Muscle of leg (tissue), 16 donors: ENCODE measurements around the gene NUP88. TPM values are rescaled to one million over a fixed set of nuclear protein-coding genes. Genes with fewer than 3 reads are reported as not detected.

Source experiments
- DNase-seq: peaks from one replicate; pipeline ENCODE4 v3.0.0; 2013
- H3K27ac ChIP-seq: one replicate; pipeline ENCODE4 v1.5.1; 2013; ENCODE audit warnings: mild to moderate bottlenecking, low read length, control low read depth
- H3K27me3 ChIP-seq: one replicate; pipeline ENCODE4 v1.6.1; 2013; ENCODE audit warnings: low read length; ENCODE audit not compliant: control insufficient read depth, insufficient read depth
- H3K36me3 ChIP-seq: one replicate; pipeline ENCODE4 v1.6.1; 2013; ENCODE audit warnings: low read length; ENCODE audit not compliant: control insufficient read depth, insufficient read depth
- H3K4me1 ChIP-seq: one replicate; pipeline ENCODE4 v1.6.1; 2013; ENCODE audit warnings: low read length; ENCODE audit not compliant: control insufficient read depth, insufficient read depth
- H3K4me3 ChIP-seq: one replicate; pipeline ENCODE4 v1.5.1; 2013; ENCODE audit warnings: low read length, control low read depth
- H3K9me3 ChIP-seq: replicated peaks from 2 replicates; pipeline ENCODE4 v1.6.1; 2013; ENCODE audit warnings: low read depth, low read length; ENCODE audit not compliant: control insufficient read depth
- WGBS: methylation state at CpG from one replicate; pipeline ENCODE4 v1.1.5; 2013; ENCODE audit warnings: missing lambda C conversion rate; ENCODE audit not compliant: insufficient coverage; 5-methylcytosine and 5-hydroxymethylcytosine counted together
- long read RNA-seq, 11 donors: transcript quantifications; one replicate each; lab custom pipeline, GENCODE V29; 2026
- polyA plus RNA-seq, 8 donors: library from polyadenylated mRNA; unstranded; fragments of 120-200 nt; gene quantifications; one replicate each; pipeline versions ENCODE4 v1.2.1 to v1.2.3, GENCODE V29; 2013; ENCODE audit warnings: inconsistent platforms in 1 of 8, low replicate concordance in 1 of 8; ENCODE audit not compliant: insufficient read length in 8 of 8, insufficient read depth in 1 of 8
- total RNA-seq: library from RNA; stranded (reverse); fragments of 120-200 nt; gene quantifications from one replicate; pipeline ENCODE4 v1.2.4, GENCODE V29; 2013

NUP88 gene
- total RNA-seq = 61.9 TPM
- 10 to 100 TPM; 41.0 to 56.9 (median 48.4) TPM for polyA plus RNA-seq
- long read RNA-seq, donor 1, partial matches to known transcripts = 0 of 16 reads
- long read RNA-seq, donor 1, other reads (novel, unspliced or antisense) = 15 of 16 reads
- long read RNA-seq, donor 2 = 0 reads
- long read RNA-seq, donor 3, partial matches to known transcripts = 12 of 16 reads
- long read RNA-seq, donor 3, other reads (novel, unspliced or antisense) = 0 of 16 reads
- long read RNA-seq, donor 4, partial matches to known transcripts = 0 of 3 reads
- long read RNA-seq, donor 4, other reads (novel, unspliced or antisense) = 0 of 3 reads
- long read RNA-seq, donor 5, transcript NUP88-207 (17 exons, 2,916 nt) = major isoform, 11 of 33 reads
- long read RNA-seq, donor 5, partial matches to known transcripts = 18 of 33 reads
- long read RNA-seq, donor 5, other reads (novel, unspliced or antisense) = 0 of 33 reads
- long read RNA-seq, donor 6, transcript NUP88-207 (17 exons, 2,916 nt) = major isoform, 5 of 21 reads
- long read RNA-seq, donor 6, partial matches to known transcripts = 13 of 21 reads
- long read RNA-seq, donor 6, other reads (novel, unspliced or antisense) = 0 of 21 reads
- long read RNA-seq, donor 7, partial matches to known transcripts = 0 of 4 reads
- long read RNA-seq, donor 7, other reads (novel, unspliced or antisense) = 0 of 4 reads
- long read RNA-seq, donor 8, partial matches to known transcripts = 5 of 13 reads
- long read RNA-seq, donor 8, other reads (novel, unspliced or antisense) = 0 of 13 reads
- long read RNA-seq, donor 9, partial matches to known transcripts = 0 of 3 reads
- long read RNA-seq, donor 9, other reads (novel, unspliced or antisense) = 0 of 3 reads
- long read RNA-seq, donor 10, transcript NUP88-207 (17 exons, 2,916 nt) = major isoform, 6 of 13 reads
- long read RNA-seq, donor 10, partial matches to known transcripts = 6 of 13 reads
- long read RNA-seq, donor 10, other reads (novel, unspliced or antisense) = 0 of 13 reads
- long read RNA-seq, donor 11, partial matches to known transcripts = 11 of 53 reads
- long read RNA-seq, donor 11, other reads (novel, unspliced or antisense) = 40 of 53 reads

GRCh38 chr17:5419356-5419958, at the start of gene NUP88:
Gene NUP88 (minus strand): TSS chr17:5419662. CDS start chr17:5419650, 12 bp downstream.
- H3K4me3 ChIP-seq = peak within 1 kb of the TSS; percentile 87
- no peaks in the 10 kb centered on the region for H3K27me3 ChIP-seq
- H3K27ac ChIP-seq = peak within 1 kb of the TSS; percentile 93
- WGBS = under 1% methylated on average over 48 of the region's 49 CpGs
- DNase-seq = peak; percentile 99
- H3K36me3 ChIP-seq = peaks cover 46% of the 10 kb centered on the region
- no peaks in the 10 kb centered on the region for H3K9me3 ChIP-seq
- peaks cover 16% of the 10 kb centered on the region for H3K4me1 ChIP-seq

- Histone ChIP-seq H3K4me3 (peak overlapping the region; percentile 96), H3K9me3 (no peaks in the 10 kb centered on the region), H3K27me3 (no peaks in the 10 kb centered on the region), H3K27ac (peak overlapping the region; percentile 62), H3K4me1 (peaks cover 12% of the 10 kb centered on the region), H3K36me3 (peaks cover 3% of the 10 kb centered on the region)
- 1% methylated on average over 12 of the region's 17 CpGs for WGBS
- no peak for DNase-seq
Observed at GRCh38 chr17:5468075-5468473, 48.6 kb upstream of the NUP88 start.

DNA sequence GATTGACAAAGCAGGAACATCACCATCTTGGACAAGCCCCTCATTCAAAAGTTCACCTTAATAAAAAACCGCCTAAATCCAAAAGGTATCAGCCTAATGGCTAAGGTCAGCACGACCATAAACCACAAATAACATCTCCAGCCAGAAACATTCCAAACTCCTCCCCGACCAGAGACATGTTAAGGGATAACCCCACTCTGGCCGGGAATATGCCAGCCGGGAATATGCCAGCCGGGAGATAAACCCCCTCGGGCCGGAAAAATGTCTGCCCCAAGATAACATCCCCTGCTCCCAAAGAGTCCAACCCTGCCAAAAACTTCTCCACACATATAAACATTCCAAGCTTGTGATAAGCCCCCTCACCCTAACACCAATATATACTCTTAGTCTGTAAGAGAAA, 48.0 kb upstream of the NUP88 start:
- Histone ChIP-seq H3K9me3 (no peaks in the 10 kb centered on the region), H3K27ac (no peak overlapping the region), H3K27me3 (no peaks in the 10 kb centered on the region), H3K4me1 (peaks cover 12% of the 10 kb centered on the region), H3K4me3 (peak overlapping the region; percentile 96), H3K36me3 (peaks cover 4% of the 10 kb centered on the region)
- 0% methylated on average over 6 of the region's 8 CpGs for WGBS
- DNase-seq = no peak

GRCh38 chr17:5466295-5466694, 46.8 kb upstream of the NUP88 start:
- peaks cover 5% of the 10 kb centered on the region for H3K36me3 ChIP-seq
- H3K9me3 ChIP-seq = no peaks in the 10 kb centered on the region
- no peaks in the 10 kb centered on the region for H3K27me3 ChIP-seq
- peaks cover 12% of the 10 kb centered on the region for H3K4me1 ChIP-seq
- H3K27ac ChIP-seq = no peak overlapping the region
- no CpG with 5 or more reads among the region's 4 CpGs for WGBS
- DNase-seq = no peak
- H3K4me3 ChIP-seq = no peak overlapping the region

- Histone ChIP-seq H3K4me1 (peaks cover 12% of the 10 kb centered on the region), H3K36me3 (peaks cover 14% of the 10 kb centered on the region), H3K4me3 (no peak overlapping the region), H3K27me3 (no peaks in the 10 kb centered on the region), H3K9me3 (no peaks in the 10 kb centered on the region), H3K27ac (no peak overlapping the region)
- 92% methylated on average over 8 of the region's 10 CpGs for WGBS
- no peak for DNase-seq
Observed at GRCh38 chr17:5464717-5465507, 45.5 kb upstream of the NUP88 start.

- H3K9me3 ChIP-seq = no peaks in the 10 kb centered on the region
- H3K27ac ChIP-seq = no peak overlapping the region
- H3K4me3 ChIP-seq = no peak overlapping the region
- peaks cover 61% of the 10 kb centered on the region for H3K36me3 ChIP-seq
- no peaks in the 10 kb centered on the region for H3K27me3 ChIP-seq
- 100% methylated on average over 4 of the region's 8 CpGs for WGBS
- no peaks in the 10 kb centered on the region for H3K4me1 ChIP-seq
- DNase-seq = no peak
Observed at GRCh38 chr17:5446786-5447185, 27.3 kb upstream of the NUP88 start.

- Histone ChIP-seq H3K9me3 (no peaks in the 10 kb centered on the region), H3K36me3 (peaks cover 49% of the 10 kb centered on the region), H3K4me1 (peaks cover 5% of the 10 kb centered on the region), H3K27me3 (no peaks in the 10 kb centered on the region), H3K27ac (no peak overlapping the region), H3K4me3 (no peak overlapping the region)
- 90% methylated on average over 22 of the region's 22 CpGs for WGBS
- DNase-seq = no peak
Observed at GRCh38 chr17:5444209-5444608, 24.7 kb upstream of the NUP88 start.

DNA sequence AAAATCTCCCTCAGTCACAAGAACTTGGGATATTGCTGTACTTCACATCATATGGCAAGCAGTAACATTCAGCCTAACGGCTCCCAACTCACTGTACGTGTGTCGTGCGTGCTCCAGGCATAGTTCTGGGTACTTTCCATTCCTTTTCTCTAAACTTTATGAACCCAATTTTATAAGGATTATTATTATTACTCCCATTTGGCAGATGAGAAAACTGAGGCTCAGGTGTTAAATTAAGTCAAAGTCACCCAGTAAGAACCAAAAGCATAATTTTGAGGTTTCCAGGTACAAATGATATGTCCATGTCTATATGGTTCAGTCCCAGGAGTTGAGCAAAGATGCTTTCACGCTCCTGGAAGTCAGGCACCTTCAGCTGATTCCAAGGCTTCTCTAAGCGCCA, 24.3 kb upstream of the NUP88 start:
- H3K27me3 ChIP-seq = no peaks in the 10 kb centered on the region
- peaks cover 6% of the 10 kb centered on the region for H3K4me1 ChIP-seq
- H3K4me3 ChIP-seq = no peak overlapping the region
- 100% methylated on average over 2 of the region's 6 CpGs for WGBS
- H3K27ac ChIP-seq = no peak overlapping the region
- H3K9me3 ChIP-seq = no peaks in the 10 kb centered on the region
- no peak for DNase-seq
- peaks cover 46% of the 10 kb centered on the region for H3K36me3 ChIP-seq

DNA sequence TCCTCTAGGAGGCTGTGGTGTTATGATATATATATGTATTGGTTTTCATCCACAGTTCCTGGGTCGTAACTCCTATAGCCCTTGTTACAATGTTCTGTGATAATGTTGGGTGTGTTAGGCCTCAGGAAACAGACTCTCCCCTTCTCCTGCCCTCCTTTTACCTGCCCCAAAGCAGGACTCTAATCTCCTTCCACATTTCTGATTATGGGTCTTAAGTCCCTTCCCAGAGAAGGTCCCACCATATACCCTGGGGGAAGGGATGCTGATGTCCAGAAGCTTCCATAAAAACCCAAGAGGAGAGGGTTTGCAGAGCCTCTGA, 19.9 kb upstream of the NUP88 start:
- DNase-seq = no peak
- Histone ChIP-seq H3K36me3 (peaks cover 42% of the 10 kb centered on the region), H3K27ac (peak overlapping the region; percentile 76), H3K27me3 (no peaks in the 10 kb centered on the region), H3K4me3 (peak overlapping the region; percentile 71), H3K4me1 (peaks cover 10% of the 10 kb centered on the region), H3K9me3 (no peaks in the 10 kb centered on the region)
- WGBS = no CpG with 5 or more reads among the region's 1 CpG
